GM12878 (cell line): Measurements from ENCODE around the gene GRIK4. TPM values are rescaled to one million over a fixed set of nuclear protein-coding genes. Genes with fewer than 3 reads are reported as not detected.

Experiments used
- CEBPB ChIP-seq, 2 experiments: fragments of 150-350 bp in 1 of 2; IDR thresholded peaks; 2 replicates each; pipeline ENCODE4 v1.6.1; 2012 to 2014; ENCODE audit warnings: low read depth in 2 of 2, low read length in 2 of 2, borderline replicate concordance in 1 of 2, inconsistent platforms in 1 of 2
- CHD1 ChIP-seq: IDR thresholded peaks from 2 replicates; pipeline ENCODE4 v1.6.1; 2012; ENCODE audit warnings: low read depth, low read length, improper control_type of control experiment
- CTCF ChIP-seq, 3 experiments: IDR thresholded peaks in 2 of 3; conservative IDR thresholded peaks in 1 of 3; 2 replicates each; pipeline ENCODE4 v1.5.1; 2011; ENCODE audit warnings: low read depth in 3 of 3, low read length in 3 of 3, mild to moderate bottlenecking in 3 of 3, control low read depth in 2 of 3, moderate library complexity in 2 of 3, inconsistent platforms in 1 of 3, mixed read lengths in 1 of 3; ENCODE audit not compliant: control insufficient read depth in 2 of 3, insufficient read depth in 1 of 3; ENCODE audit errors: extremely low read depth in 1 of 3
- CUX1 ChIP-seq: IDR thresholded peaks from 2 replicates; pipeline ENCODE4 v1.6.1; 2012; ENCODE audit warnings: improper control_type of control experiment, low read depth, low read length; ENCODE audit not compliant: insufficient replicate concordance
- DPF2 ChIP-seq: fragments of 450-650 bp; IDR thresholded peaks from 2 replicates; pipeline ENCODE4 v1.6.1; 2017; ENCODE audit warnings: mild to moderate bottlenecking
- HCFC1 ChIP-seq: fragments of 150-350 bp; IDR thresholded peaks from 2 replicates; pipeline ENCODE4 v1.6.1; 2014; ENCODE audit warnings: low read length
- JUNB ChIP-seq: IDR thresholded peaks from 2 replicates; pipeline ENCODE4 v1.6.1; 2016; ENCODE audit warnings: antibody characterized with exemption, mild to moderate bottlenecking
- NFYA ChIP-seq: IDR thresholded peaks from 2 replicates; pipeline ENCODE4 v1.6.1; 2011; ENCODE audit warnings: low read depth, mild to moderate bottlenecking, low read length, improper control_type of control experiment, borderline replicate concordance
- SMAD1 ChIP-seq: fragments of 450-650 bp; IDR thresholded peaks from 2 replicates; pipeline ENCODE4 v1.6.1; 2018; ENCODE audit warnings: mild to moderate bottlenecking, low read depth; ENCODE audit not compliant: partially characterized antibody
- SMC3 ChIP-seq: IDR thresholded peaks from 2 replicates; pipeline ENCODE4 v1.6.1; 2011; ENCODE audit warnings: low read length, improper control_type of control experiment, borderline replicate concordance
- TCF12 ChIP-seq: IDR thresholded peaks from 2 replicates; pipeline ENCODE4 v1.6.1; 2011; ENCODE audit warnings: low read depth, mild to moderate bottlenecking, low read length
- ZNF24 ChIP-seq: fragments of 450-650 bp; IDR thresholded peaks from 2 replicates; pipeline ENCODE4 v1.6.1; 2017; ENCODE audit warnings: antibody characterized with exemption, mild to moderate bottlenecking
- polyA plus RNA-seq, 11 experiments: library from polyadenylated mRNA; depleted of rRNA in 4 of 11; unstranded in 6 of 11; stranded (reverse) in 5 of 11; fragments of >200 nt; fragmentation: Nextera tagmentation in 4 of 11; fragmentation: Illumina TruSeq in 1 of 11; extraction: Ambion mirVana in 4 of 11; extraction: Trizol in 1 of 11; gene quantifications; 1 replicate in 1 of 11; 2 replicates in 10 of 11; pipeline versions ENCODE4 v1.2.1 to v1.2.3, GENCODE V29; 2011 to 2016; ENCODE audit warnings: inconsistent platforms in 2 of 11, missing spikeins in 2 of 11, low read depth in 1 of 11
- total RNA-seq, 4 experiments: library from RNA; depleted of rRNA in 3 of 4; stranded (reverse); fragments of >200 nt in 3 of 4; fragmentation: Illumina TruSeq in 1 of 4; extraction: Trizol in 1 of 4; gene quantifications; 2 replicates each; pipeline versions ENCODE4 v1.2.1 to v1.2.3, GENCODE V29; 2013 to 2021
- TF ChIP-seq, protein P1 (sequence below): fragments of 450-650 bp; IDR thresholded peaks from 2 replicates; pipeline ENCODE4 v1.6.1; 2017; ENCODE audit warnings: mild to moderate bottlenecking
- TF ChIP-seq, protein P2 (sequence below): IDR thresholded peaks from 2 replicates; pipeline ENCODE4 v1.6.1; 2012; ENCODE audit warnings: low read depth, low read length, improper control_type of control experiment
- TF ChIP-seq, protein P3 (sequence below): fragments of 150-350 bp; IDR thresholded peaks from 2 replicates; pipeline ENCODE4 v1.6.1; 2014; ENCODE audit warnings: mild to moderate bottlenecking, low read depth, low read length
- TF ChIP-seq, protein P4 (sequence below): IDR thresholded peaks from 2 replicates; pipeline ENCODE4 v1.6.1; 2012; ENCODE audit warnings: low read depth, low read length, improper control_type of control experiment

Gene GRIK4
- total and polyA plus RNA-seq, 10 of the 15 experiments (the other 5 are each of a cell fraction or from before 2014, with no cell fraction given): 0.33 to 3.6 (median 0.72) TPM

DNA sequence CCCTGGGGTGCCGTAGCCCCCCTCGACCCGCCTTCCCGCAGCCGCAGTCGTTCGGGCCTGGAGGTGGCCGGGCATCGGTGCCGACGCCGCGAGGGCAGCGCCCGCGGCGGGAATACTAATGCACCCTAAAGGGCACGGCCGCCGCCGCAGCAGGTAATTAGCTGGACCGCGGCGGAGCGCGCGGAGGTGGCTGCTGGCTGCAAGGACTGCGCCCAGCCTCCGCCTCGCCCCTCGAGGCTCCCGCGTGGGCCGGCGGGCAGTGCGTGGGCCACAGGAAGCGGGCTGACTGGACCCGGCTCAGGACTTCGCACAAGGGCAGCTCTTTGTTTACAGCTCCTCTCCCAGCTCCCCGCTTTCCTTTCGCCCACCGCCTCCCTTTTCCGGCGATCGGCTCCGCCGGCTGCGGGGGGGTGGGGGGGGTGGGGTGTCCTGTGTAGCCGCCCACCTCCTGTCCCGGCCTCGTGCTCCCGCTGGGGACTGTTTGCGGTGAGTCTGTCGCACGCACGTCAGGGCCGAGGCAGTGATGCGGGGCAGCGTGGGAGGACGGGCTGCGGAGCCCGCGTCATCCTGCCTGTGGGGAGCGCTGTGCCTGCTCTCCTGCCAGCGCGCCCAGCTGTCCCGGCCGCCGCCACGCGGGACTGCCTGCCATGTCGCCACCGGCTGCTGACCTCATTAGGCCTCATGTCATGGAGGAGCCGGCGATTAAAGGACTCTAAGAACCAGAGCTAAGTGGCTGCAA, 53.2 kb downstream of the GRIK4 start (continued):
- TF ChIP-seq, protein P1, sequence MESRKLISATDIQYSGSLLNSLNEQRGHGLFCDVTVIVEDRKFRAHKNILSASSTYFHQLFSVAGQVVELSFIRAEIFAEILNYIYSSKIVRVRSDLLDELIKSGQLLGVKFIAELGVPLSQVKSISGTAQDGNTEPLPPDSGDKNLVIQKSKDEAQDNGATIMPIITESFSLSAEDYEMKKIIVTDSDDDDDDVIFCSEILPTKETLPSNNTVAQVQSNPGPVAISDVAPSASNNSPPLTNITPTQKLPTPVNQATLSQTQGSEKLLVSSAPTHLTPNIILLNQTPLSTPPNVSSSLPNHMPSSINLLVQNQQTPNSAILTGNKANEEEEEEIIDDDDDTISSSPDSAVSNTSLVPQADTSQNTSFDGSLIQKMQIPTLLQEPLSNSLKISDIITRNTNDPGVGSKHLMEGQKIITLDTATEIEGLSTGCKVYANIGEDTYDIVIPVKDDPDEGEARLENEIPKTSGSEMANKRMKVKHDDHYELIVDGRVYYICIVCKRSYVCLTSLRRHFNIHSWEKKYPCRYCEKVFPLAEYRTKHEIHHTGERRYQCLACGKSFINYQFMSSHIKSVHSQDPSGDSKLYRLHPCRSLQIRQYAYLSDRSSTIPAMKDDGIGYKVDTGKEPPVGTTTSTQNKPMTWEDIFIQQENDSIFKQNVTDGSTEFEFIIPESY: no peak
- TF ChIP-seq, protein P2, sequence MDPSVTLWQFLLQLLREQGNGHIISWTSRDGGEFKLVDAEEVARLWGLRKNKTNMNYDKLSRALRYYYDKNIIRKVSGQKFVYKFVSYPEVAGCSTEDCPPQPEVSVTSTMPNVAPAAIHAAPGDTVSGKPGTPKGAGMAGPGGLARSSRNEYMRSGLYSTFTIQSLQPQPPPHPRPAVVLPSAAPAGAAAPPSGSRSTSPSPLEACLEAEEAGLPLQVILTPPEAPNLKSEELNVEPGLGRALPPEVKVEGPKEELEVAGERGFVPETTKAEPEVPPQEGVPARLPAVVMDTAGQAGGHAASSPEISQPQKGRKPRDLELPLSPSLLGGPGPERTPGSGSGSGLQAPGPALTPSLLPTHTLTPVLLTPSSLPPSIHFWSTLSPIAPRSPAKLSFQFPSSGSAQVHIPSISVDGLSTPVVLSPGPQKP: no peak; the same call in 1 of the 2 replicates
- TF ChIP-seq SMAD1: no peak
- no peak for TF ChIP-seq NFYA
- TF ChIP-seq HCFC1: no peak
- TF ChIP-seq, protein P3, sequence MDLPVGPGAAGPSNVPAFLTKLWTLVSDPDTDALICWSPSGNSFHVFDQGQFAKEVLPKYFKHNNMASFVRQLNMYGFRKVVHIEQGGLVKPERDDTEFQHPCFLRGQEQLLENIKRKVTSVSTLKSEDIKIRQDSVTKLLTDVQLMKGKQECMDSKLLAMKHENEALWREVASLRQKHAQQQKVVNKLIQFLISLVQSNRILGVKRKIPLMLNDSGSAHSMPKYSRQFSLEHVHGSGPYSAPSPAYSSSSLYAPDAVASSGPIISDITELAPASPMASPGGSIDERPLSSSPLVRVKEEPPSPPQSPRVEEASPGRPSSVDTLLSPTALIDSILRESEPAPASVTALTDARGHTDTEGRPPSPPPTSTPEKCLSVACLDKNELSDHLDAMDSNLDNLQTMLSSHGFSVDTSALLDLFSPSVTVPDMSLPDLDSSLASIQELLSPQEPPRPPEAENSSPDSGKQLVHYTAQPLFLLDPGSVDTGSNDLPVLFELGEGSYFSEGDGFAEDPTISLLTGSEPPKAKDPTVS: no peak
- no peak for TF ChIP-seq CUX1
- peak; percentile 85 for TF ChIP-seq ZNF24
- no peak for TF ChIP-seq CHD1
- peak; percentile 21 to 44 (median 37); a peak in 3 of 6 replicates for TF ChIP-seq CTCF (IDR thresholded peaks at IDR 0.05 in 2 of 3, conservative IDR thresholded peaks at IDR 0.05 in 1 of 3; ENCODE audit: control insufficient read depth in 2 of 3, extremely low read depth in 1 of 3, insufficient read depth in 1 of 3, low read depth in 3 of 3, low read length in 3 of 3)
- peak; percentile 92 for TF ChIP-seq TCF12
- TF ChIP-seq JUNB: no peak
- TF ChIP-seq DPF2: peak; percentile 97
- no peak for TF ChIP-seq CEBPB (IDR thresholded peaks at IDR 0.05; ENCODE audit: borderline replicate concordance in 1 of 2, low read depth in 2 of 2, low read length in 2 of 2)
- TF ChIP-seq, protein P4, sequence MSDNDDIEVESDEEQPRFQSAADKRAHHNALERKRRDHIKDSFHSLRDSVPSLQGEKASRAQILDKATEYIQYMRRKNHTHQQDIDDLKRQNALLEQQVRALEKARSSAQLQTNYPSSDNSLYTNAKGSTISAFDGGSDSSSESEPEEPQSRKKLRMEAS: 0 out of 2 replicates have a peak, but pooled peaks have one; percentile 62
- peak; percentile 13; the same call in 1 of the 2 replicates for TF ChIP-seq SMC3
